ENCODE data around the gene PPIL6.

Gene PPIL6

GRCh38 chr6:109440331-109441068 is at the start of gene PPIL6, which contains the start of gene SMPD2:
TSS of gene PPIL6 (minus strand) at chr6:109440628. CDS start at chr6:109440590, 38 bp downstream.
TSS of gene SMPD2 (plus strand) at chr6:109440724. CDS start at chr6:109441122, 398 bp downstream.
- FAIRE-seq: no peak

GRCh38 chr6:109488001-109488400 is 47.6 kb upstream of the PPIL6 start:
- no peak for FAIRE-seq

- no peak for FAIRE-seq
Measured at GRCh38 chr6:109486068-109486467, 45.6 kb upstream of the PPIL6 start.

- FAIRE-seq: no peak
Measured at GRCh38 chr6:109485266-109485935, 45.0 kb upstream of the PPIL6 start.

- no peak for FAIRE-seq
Measured at GRCh38 chr6:109484122-109484521, 43.7 kb upstream of the PPIL6 start.

- no peak for FAIRE-seq
Measured at GRCh38 chr6:109483735-109484057, 43.3 kb upstream of the PPIL6 start.

GRCh38 chr6:109482905-109483734 is 42.7 kb upstream of the PPIL6 start, which contains the start of gene ZBTB24:
TSS of gene ZBTB24 (minus strand) at chr6:109483219. CDS start at chr6:109482026, 1,193 bp downstream.
- FAIRE-seq: no peak

- no peak for FAIRE-seq
Measured at GRCh38 chr6:109480993-109481480, 40.6 kb upstream of the PPIL6 start.

- FAIRE-seq: no peak
Measured at GRCh38 chr6:109478841-109479624, 38.6 kb upstream of the PPIL6 start.

GRCh38 chr6:109478222-109478805 is 37.9 kb upstream of the PPIL6 start:
- FAIRE-seq: no peak

- no peak for FAIRE-seq
Measured at GRCh38 chr6:109477725-109478124, 37.3 kb upstream of the PPIL6 start.

- no peak for FAIRE-seq
Measured at GRCh38 chr6:109477184-109477583, 36.8 kb upstream of the PPIL6 start.

- no peak for FAIRE-seq
Measured at GRCh38 chr6:109475625-109476024, 35.2 kb upstream of the PPIL6 start.

GRCh38 chr6:109474995-109475394 is 34.6 kb upstream of the PPIL6 start:
- FAIRE-seq: no peak

- FAIRE-seq: no peak
Measured at GRCh38 chr6:109473120-109473519, 32.7 kb upstream of the PPIL6 start.

GRCh38 chr6:109472132-109472995 is 31.9 kb upstream of the PPIL6 start:
- FAIRE-seq: no peak

- FAIRE-seq: no peak
Measured at GRCh38 chr6:109471105-109471810, 30.8 kb upstream of the PPIL6 start.

GRCh38 chr6:109469591-109470189 is 29.3 kb upstream of the PPIL6 start:
- no peak for FAIRE-seq

GRCh38 chr6:109467696-109468095 is 27.3 kb upstream of the PPIL6 start:
- FAIRE-seq: no peak

All from TTC549 (cell line).